Muscle of back (tissue), 11 donors: ENCODE measurements around the gene ASIC4. TPM values are rescaled to one million over a fixed set of nuclear protein-coding genes. Genes with fewer than 3 reads are reported as not detected.

ENCODE experiments used
- DNase-seq, 3 donors: peaks; one replicate each; pipeline versions ENCODE4 v3.0.0 to v3.0.0-alpha.2; 2013
- polyA plus RNA-seq, 10 donors: library from polyadenylated mRNA; unstranded; fragments of 120-200 nt; gene quantifications; one replicate each; pipeline ENCODE4 v1.2.1, GENCODE V29; 2013; ENCODE audit not compliant: insufficient read length in 10 of 10

ASIC4 gene
- polyA plus RNA-seq, 10 donors, result 0.15 to 0.70 (median 0.34) TPM

GRCh38 chr2:219549619-219550018, 35.3 kb downstream of the ASIC4 start:
- DNase-seq, result no peak

GRCh38 chr2:219551441-219552381, 37.4 kb downstream of the ASIC4 start:
- DNase-seq, result peak in 1 of 3 donors; percentile 47

- DNase-seq, result peak; percentile 81 to 96 (median 90)
These were observed 38.3 kb downstream of the ASIC4 start for GRCh38 chr2:219552382-219553167.

- DNase-seq, result no peak
These were observed 38.8 kb downstream of the ASIC4 start for GRCh38 chr2:219553168-219553417.

- no peak for DNase-seq
These were observed 39.2 kb downstream of the ASIC4 start for GRCh38 chr2:219553463-219553963.

GRCh38 chr2:219554350-219554749, 40.1 kb downstream of the ASIC4 start:
- DNase-seq, result no peak

- DNase-seq, result no peak
These were observed 41.7 kb downstream of the ASIC4 start for GRCh38 chr2:219555956-219556355.

- no peak for DNase-seq
These were observed 42.1 kb downstream of the ASIC4 start for GRCh38 chr2:219556413-219556812.

- no peak for DNase-seq
These were observed 43.0 kb downstream of the ASIC4 start for GRCh38 chr2:219557320-219557719.

GRCh38 chr2:219557791-219558785, 43.8 kb downstream of the ASIC4 start:
- no peak for DNase-seq

- DNase-seq, result no peak
These were observed 45.1 kb downstream of the ASIC4 start for GRCh38 chr2:219559156-219559915.

- no peak for DNase-seq
These were observed 46.0 kb downstream of the ASIC4 start for GRCh38 chr2:219560037-219560892.

- DNase-seq, result no peak
These were observed 46.6 kb downstream of the ASIC4 start for GRCh38 chr2:219560893-219561178.

- DNase-seq, result no peak
These were observed 47.1 kb downstream of the ASIC4 start for GRCh38 chr2:219561179-219562048.

- no peak for DNase-seq
These were observed 48.1 kb downstream of the ASIC4 start for GRCh38 chr2:219562049-219563020.

- no peak for DNase-seq
These were observed 49.1 kb downstream of the ASIC4 start for GRCh38 chr2:219563271-219563928.
